Mesothelial cell of epicardium (in vitro differentiated cells): ENCODE measurements around the gene HECTD4. TPM values are rescaled to one million over a fixed set of nuclear protein-coding genes. Genes with fewer than 3 reads are reported as not detected.

Source experiments
- DNase-seq, 2 experiments: peaks; one replicate each; pipeline ENCODE4 v3.0.0; 2021; ENCODE audit warnings: low spot score in 2 of 2; ENCODE audit not compliant: unreplicated experiment in 2 of 2
- H3K27ac Mint-ChIP-seq: 2 replicates; pipeline ENCODE4 v1.8.0; 2021; ENCODE audit warnings: mixed read lengths
- H3K27me3 Mint-ChIP-seq: 2 replicates; pipeline ENCODE4 v1.8.0; 2021; ENCODE audit warnings: low read depth, mixed read lengths
- H3K36me3 Mint-ChIP-seq: 2 replicates; pipeline ENCODE4 v1.8.0; 2021; ENCODE audit warnings: mixed read lengths
- H3K4me1 Mint-ChIP-seq: 2 replicates; pipeline ENCODE4 v1.8.0; 2021; ENCODE audit warnings: mixed read lengths
- H3K4me3 Mint-ChIP-seq: 2 replicates; pipeline ENCODE4 v1.8.0; 2021; ENCODE audit warnings: mild to moderate bottlenecking, moderate library complexity, mixed read lengths
- H3K9me3 Mint-ChIP-seq: 2 replicates; pipeline ENCODE4 v1.8.0; 2021; ENCODE audit warnings: mixed read lengths
- CTCF ChIP-seq: fragments of 200-600 bp; sonication (generic); IDR thresholded peaks from one replicate; pipeline ENCODE4 v1.5.0; 2021; ENCODE audit warnings: antibody characterized with exemption; ENCODE audit not compliant: unreplicated experiment
- total RNA-seq: library from RNA; stranded (reverse); gene quantifications from 3 replicates; pipeline ENCODE4 v1.2.1, GENCODE V29; 2021

HECTD4 gene
- total RNA-seq, 1 donor from 2014 or later, result 89.8 TPM

- Mint-ChIP-seq H3K27ac (no peak overlapping the region), H3K9me3 (no peaks in the 10 kb centered on the region), H3K27me3 (no peaks in the 10 kb centered on the region), H3K36me3 (peaks cover 4% of the 10 kb centered on the region), H3K4me3 (no peak overlapping the region), H3K4me1 (peaks cover 6% of the 10 kb centered on the region)
- TF ChIP-seq CTCF, result no peak
- DNase-seq, result no peak
These were observed 21.0 kb downstream of the HECTD4 start for GRCh38 chr12:112361271-112361670.

GRCh38 chr12:112359290-112359689, 22.9 kb downstream of the HECTD4 start:
- DNase-seq, result no peak
- Mint-ChIP-seq H3K27me3 (no peaks in the 10 kb centered on the region), H3K27ac (no peak overlapping the region), H3K4me3 (no peak overlapping the region), H3K36me3 (peaks cover 4% of the 10 kb centered on the region), H3K9me3 (no peaks in the 10 kb centered on the region), H3K4me1 (peaks cover 6% of the 10 kb centered on the region)
- no peak for TF ChIP-seq CTCF

GRCh38 chr12:112357214-112357613, 25.0 kb downstream of the HECTD4 start:
- DNase-seq, result no peak
- Mint-ChIP-seq H3K36me3 (peaks cover 4% of the 10 kb centered on the region), H3K9me3 (no peaks in the 10 kb centered on the region), H3K27me3 (no peaks in the 10 kb centered on the region), H3K4me1 (peaks cover 6% of the 10 kb centered on the region), H3K27ac (no peak overlapping the region), H3K4me3 (no peak overlapping the region)
- TF ChIP-seq CTCF, result no peak

- TF ChIP-seq CTCF, result no peak
- Mint-ChIP-seq H3K27me3 (no peaks in the 10 kb centered on the region), H3K4me1 (peaks cover 21% of the 10 kb centered on the region)
These were observed 27.8 kb downstream of the HECTD4 start for GRCh38 chr12:112354399-112354798.

GRCh38 chr12:112353393-112353792, 28.8 kb downstream of the HECTD4 start:
- TF ChIP-seq CTCF, result no peak
- Mint-ChIP-seq H3K27me3 (no peaks in the 10 kb centered on the region), H3K4me3 (no peak overlapping the region), H3K27ac (no peak overlapping the region), H3K36me3 (no peaks in the 10 kb centered on the region), H3K9me3 (no peaks in the 10 kb centered on the region), H3K4me1 (peaks cover 26% of the 10 kb centered on the region)
- no peak for DNase-seq

More at GRCh38 chr12:112354399-112354798, 27.8 kb downstream of the HECTD4 start:
- no peaks in the 10 kb centered on the region for H3K9me3 Mint-ChIP-seq
- H3K36me3 Mint-ChIP-seq, result no peaks in the 10 kb centered on the region
- no peak overlapping the region for H3K4me3 Mint-ChIP-seq
- no peak overlapping the region for H3K27ac Mint-ChIP-seq
- no peak for DNase-seq

- no peaks in the 10 kb centered on the region for H3K27me3 Mint-ChIP-seq
- H3K4me1 Mint-ChIP-seq, result peaks cover 31% of the 10 kb centered on the region
- no peaks in the 10 kb centered on the region for H3K9me3 Mint-ChIP-seq
- H3K27ac Mint-ChIP-seq, result no peak overlapping the region
- DNase-seq, result no peak
- H3K36me3 Mint-ChIP-seq, result no peaks in the 10 kb centered on the region
- no peak for TF ChIP-seq CTCF
- H3K4me3 Mint-ChIP-seq, result no peak overlapping the region
These were observed 29.3 kb downstream of the HECTD4 start for GRCh38 chr12:112352921-112353320.
